ENCODE data around the gene FLACC1. TPM values are rescaled to one million over a fixed set of nuclear protein-coding genes. Genes with fewer than 3 reads are reported as not detected.

Gene FLACC1
- total and polyA plus RNA-seq, 9 of the 15 experiments (the other 6 are each of a cell fraction or from before 2014, with no cell fraction given) = 0.07 to 0.68 (median 0.22) TPM; not detected in 2

DNA sequence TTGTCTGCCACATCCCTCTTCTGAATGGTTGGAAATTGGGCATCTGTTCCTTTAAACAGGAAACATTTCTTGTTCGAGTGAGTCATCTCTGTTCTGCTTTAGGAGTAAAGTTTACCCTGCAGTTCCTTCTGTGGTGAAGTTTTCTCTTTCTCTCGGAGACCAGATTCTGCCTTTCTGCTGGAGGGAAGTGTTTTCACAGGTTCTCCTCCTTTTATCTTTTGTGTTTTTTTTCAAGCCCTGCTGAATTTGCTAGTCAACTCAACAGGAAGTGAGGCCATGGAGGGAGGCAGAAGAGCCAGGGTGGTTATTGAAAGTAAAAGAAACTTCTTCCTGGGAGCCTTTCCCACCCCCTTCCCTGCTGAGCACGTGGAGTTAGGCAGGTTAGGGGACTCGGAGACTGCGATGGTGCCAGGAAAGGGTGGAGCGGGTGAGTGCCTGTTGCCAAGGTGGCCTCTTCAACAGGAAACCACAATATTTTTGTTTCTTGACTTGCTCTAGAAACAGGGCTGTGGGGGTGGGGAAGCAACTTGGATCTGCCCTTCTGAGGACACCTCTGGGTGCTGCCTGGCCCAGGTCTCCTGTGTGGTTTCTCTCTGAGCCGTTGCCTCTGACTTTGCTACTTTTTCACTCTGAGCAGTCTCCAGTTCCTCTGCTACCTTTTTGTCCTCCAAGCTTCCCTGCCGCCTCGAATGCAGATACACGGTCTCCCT, 99.0 kb downstream of the FLACC1 start (continued):
- TF ChIP-seq, protein P1, sequence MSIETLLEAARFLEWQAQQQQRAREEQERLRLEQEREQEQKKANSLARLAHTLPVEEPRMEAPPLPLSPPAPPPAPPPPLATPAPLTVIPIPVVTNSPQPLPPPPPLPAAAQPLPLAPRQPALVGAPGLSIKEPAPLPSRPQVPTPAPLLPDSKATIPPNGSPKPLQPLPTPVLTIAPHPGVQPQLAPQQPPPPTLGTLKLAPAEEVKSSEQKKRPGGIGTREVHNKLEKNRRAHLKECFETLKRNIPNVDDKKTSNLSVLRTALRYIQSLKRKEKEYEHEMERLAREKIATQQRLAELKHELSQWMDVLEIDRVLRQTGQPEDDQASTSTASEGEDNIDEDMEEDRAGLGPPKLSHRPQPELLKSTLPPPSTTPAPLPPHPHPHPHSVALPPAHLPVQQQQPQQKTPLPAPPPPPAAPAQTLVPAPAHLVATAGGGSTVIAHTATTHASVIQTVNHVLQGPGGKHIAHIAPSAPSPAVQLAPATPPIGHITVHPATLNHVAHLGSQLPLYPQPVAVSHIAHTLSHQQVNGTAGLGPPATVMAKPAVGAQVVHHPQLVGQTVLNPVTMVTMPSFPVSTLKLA (conservative IDR thresholded peaks at IDR 0.05) = peak; percentile 78 to 80
- TF ChIP-seq ZZZ3 (IDR thresholded peaks at IDR 0.05) = no peak
- TF ChIP-seq, protein P2, sequence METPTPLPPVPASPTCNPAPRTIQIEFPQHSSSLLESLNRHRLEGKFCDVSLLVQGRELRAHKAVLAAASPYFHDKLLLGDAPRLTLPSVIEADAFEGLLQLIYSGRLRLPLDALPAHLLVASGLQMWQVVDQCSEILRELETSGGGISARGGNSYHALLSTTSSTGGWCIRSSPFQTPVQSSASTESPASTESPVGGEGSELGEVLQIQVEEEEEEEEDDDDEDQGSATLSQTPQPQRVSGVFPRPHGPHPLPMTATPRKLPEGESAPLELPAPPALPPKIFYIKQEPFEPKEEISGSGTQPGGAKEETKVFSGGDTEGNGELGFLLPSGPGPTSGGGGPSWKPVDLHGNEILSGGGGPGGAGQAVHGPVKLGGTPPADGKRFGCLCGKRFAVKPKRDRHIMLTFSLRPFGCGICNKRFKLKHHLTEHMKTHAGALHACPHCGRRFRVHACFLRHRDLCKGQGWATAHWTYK (CRISPR knock-in tag; IDR thresholded peaks at IDR 0.05) = no peak
- TF ChIP-seq ZNF764 (CRISPR knock-in tag; IDR thresholded peaks at IDR 0.05; ENCODE audit: low read depth) = no peak
- TF ChIP-seq POLR2A (conservative IDR thresholded peaks at IDR 0.05) = peak; percentile 64
- peak; percentile 20; the same call in 1 of the 2 replicates for TF ChIP-seq MBD2 (IDR thresholded peaks at IDR 0.05; ENCODE audit: borderline replicate concordance, low read depth)
- TF ChIP-seq HNRNPL (IDR thresholded peaks at IDR 0.05; ENCODE audit: low read depth, low read length) = no peak
- TF ChIP-seq ARHGAP35 (IDR thresholded peaks at IDR 0.05; ENCODE audit: partially characterized antibody) = no peak
- no peak for TF ChIP-seq RBM25 (IDR thresholded peaks at IDR 0.05; ENCODE audit: low read depth, low read length, severe bottlenecking)
- TF ChIP-seq, protein P3, sequence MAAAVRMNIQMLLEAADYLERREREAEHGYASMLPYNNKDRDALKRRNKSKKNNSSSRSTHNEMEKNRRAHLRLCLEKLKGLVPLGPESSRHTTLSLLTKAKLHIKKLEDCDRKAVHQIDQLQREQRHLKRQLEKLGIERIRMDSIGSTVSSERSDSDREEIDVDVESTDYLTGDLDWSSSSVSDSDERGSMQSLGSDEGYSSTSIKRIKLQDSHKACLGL (CRISPR knock-in tag; IDR thresholded peaks at IDR 0.05; ENCODE audit: borderline replicate concordance, poor library complexity, severe bottlenecking) = no peak
- TF ChIP-seq, protein P4, sequence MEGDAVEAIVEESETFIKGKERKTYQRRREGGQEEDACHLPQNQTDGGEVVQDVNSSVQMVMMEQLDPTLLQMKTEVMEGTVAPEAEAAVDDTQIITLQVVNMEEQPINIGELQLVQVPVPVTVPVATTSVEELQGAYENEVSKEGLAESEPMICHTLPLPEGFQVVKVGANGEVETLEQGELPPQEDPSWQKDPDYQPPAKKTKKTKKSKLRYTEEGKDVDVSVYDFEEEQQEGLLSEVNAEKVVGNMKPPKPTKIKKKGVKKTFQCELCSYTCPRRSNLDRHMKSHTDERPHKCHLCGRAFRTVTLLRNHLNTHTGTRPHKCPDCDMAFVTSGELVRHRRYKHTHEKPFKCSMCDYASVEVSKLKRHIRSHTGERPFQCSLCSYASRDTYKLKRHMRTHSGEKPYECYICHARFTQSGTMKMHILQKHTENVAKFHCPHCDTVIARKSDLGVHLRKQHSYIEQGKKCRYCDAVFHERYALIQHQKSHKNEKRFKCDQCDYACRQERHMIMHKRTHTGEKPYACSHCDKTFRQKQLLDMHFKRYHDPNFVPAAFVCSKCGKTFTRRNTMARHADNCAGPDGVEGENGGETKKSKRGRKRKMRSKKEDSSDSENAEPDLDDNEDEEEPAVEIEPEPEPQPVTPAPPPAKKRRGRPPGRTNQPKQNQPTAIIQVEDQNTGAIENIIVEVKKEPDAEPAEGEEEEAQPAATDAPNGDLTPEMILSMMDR (IDR thresholded peaks at IDR 0.05 in 2 of 3, conservative IDR thresholded peaks at IDR 0.05 in 1 of 3; ENCODE audit: insufficient read depth in 2 of 3, low read depth in 1 of 3, low read length in 3 of 3) = peak in 2 of 3 experiments; percentile 28 to 41; a peak in 2 of 6 replicates
- no peak for TF ChIP-seq KHSRP (IDR thresholded peaks at IDR 0.05)
- TF ChIP-seq HDAC1 (IDR thresholded peaks at IDR 0.05) = 0 out of 4 replicates have a peak, but pooled peaks of 1 of the 2 experiments have one; percentile 27
- TF ChIP-seq, protein P5, sequence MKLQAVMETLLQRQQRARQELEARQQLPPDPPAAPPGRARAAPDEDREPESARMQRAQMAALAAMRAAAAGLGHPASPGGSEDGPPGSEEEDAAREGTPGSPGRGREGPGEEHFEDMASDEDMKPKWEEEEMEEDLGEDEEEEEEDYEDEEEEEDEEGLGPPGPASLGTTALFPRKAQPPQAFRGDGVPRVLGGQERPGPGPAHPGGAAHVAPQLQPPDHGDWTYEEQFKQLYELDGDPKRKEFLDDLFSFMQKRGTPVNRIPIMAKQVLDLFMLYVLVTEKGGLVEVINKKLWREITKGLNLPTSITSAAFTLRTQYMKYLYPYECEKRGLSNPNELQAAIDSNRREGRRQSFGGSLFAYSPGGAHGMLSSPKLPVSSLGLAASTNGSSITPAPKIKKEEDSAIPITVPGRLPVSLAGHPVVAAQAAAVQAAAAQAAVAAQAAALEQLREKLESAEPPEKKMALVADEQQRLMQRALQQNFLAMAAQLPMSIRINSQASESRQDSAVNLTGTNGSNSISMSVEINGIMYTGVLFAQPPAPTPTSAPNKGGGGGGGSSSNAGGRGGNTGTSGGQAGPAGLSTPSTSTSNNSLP (IDR thresholded peaks at IDR 0.05; ENCODE audit: borderline replicate concordance, low read depth, low read length) = no peak
- TF ChIP-seq, protein P6, sequence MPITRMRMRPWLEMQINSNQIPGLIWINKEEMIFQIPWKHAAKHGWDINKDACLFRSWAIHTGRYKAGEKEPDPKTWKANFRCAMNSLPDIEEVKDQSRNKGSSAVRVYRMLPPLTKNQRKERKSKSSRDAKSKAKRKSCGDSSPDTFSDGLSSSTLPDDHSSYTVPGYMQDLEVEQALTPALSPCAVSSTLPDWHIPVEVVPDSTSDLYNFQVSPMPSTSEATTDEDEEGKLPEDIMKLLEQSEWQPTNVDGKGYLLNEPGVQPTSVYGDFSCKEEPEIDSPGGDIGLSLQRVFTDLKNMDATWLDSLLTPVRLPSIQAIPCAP (CRISPR knock-in tag; IDR thresholded peaks at IDR 0.05; ENCODE audit: borderline replicate concordance) = no peak
- no peak for TF ChIP-seq GATA2 (CRISPR knock-in tag; IDR thresholded peaks at IDR 0.05)
- no peak for TF ChIP-seq RFX5 (IDR thresholded peaks at IDR 0.05; ENCODE audit: low read depth, low read length)
- no peak; the same call in 1 of the 2 replicates for TF ChIP-seq SMARCC2 (IDR thresholded peaks at IDR 0.05; ENCODE audit: low read depth)
- TF ChIP-seq TARDBP (IDR thresholded peaks at IDR 0.05) = no peak
- no peak for TF ChIP-seq KAT8 (IDR thresholded peaks at IDR 0.05; ENCODE audit: low read depth)
- no peak for TF ChIP-seq HMG20A (CRISPR knock-in tag; conservative IDR thresholded peaks at IDR 0.05)
